Pancreas (tissue), 10 donors: ENCODE data around the gene TLCD2. TPM values are rescaled to one million over a fixed set of nuclear protein-coding genes. Genes with fewer than 3 reads are reported as not detected.
A peak's percentile ranks its signal among the peaks of the same experiment; 100 is the strongest.

ENCODE experiments used
- ATAC-seq, 4 donors: fragments of 200-7000 bp; cut with Tn5 transposase; one replicate each; pipeline versions ENCODE4 v1.8.0 to v1.9.1; 2020; ENCODE audit warnings: mild to moderate bottlenecking in 4 of 4, moderate library complexity in 4 of 4
- DNase-seq, 6 donors: peaks; one replicate each; pipeline ENCODE4 v3.0.0-alpha.2; 2020
- FAIRE-seq: peaks from 2 replicates; lab custom pipeline; 2012; peaks lifted over from hg19 to GRCh38; lab: Jason Lieb, UNC
- H3K27ac ChIP-seq, 4 donors: fragments of 200-600 bp; sonication (generic); 1 replicate in 3 of 4; 2 replicates in 1 of 4; pipeline versions ENCODE4 v1.5.0 to v1.8.0; 2020
- H3K27me3 ChIP-seq, 4 donors: fragments of 200-600 bp; one replicate each; pipeline ENCODE4 v1.8.0; 2021
- H3K36me3 ChIP-seq, 3 donors: fragments of 200-600 bp; sonication (generic) in 1 of 3; one replicate each; pipeline versions ENCODE4 v1.5.0 to v1.8.0; 2020 to 2021
- H3K4me1 ChIP-seq, 3 donors: fragments of 200-600 bp; one replicate each; pipeline ENCODE4 v1.8.0; 2021
- H3K4me3 ChIP-seq, 4 donors: fragments of 200-600 bp; sonication (generic) in 2 of 4; one replicate each; pipeline versions ENCODE4 v1.5.0 to v1.8.0; 2020 to 2021
- H3K9me3 ChIP-seq, 4 donors: fragments of 200-600 bp; one replicate each; pipeline ENCODE4 v1.8.0; 2021
- CTCF ChIP-seq, 4 donors: fragments of 200-600 bp; sonication (generic) in 3 of 4; IDR thresholded peaks; one replicate each; pipeline versions ENCODE4 v1.5.0 to v1.8.0; 2021; ENCODE audit warnings: antibody characterized with exemption in 4 of 4
- WGBS, 2 donors: extraction: QIAGEN DNeasy Blood & Tissue Kit; methylation state at CpG; one replicate each; pipeline ENCODE4 v1.1.7; 2013; 5-methylcytosine and 5-hydroxymethylcytosine counted together
- intact Hi-C, 3 donors: fragments of 100-400 bp; cut with DNase I; formaldehyde crosslinking; loops; one replicate each; pipeline versions ENCODE4 v1.11.1 to v1.14.2; 2022
- polyA plus RNA-seq, 2 donors: library from polyadenylated mRNA; stranded (reverse); fragments of 200-250 nt; gene quantifications; one replicate each; pipeline ENCODE4 v1.2.3, GENCODE V29; 2013
- total RNA-seq, 6 donors: library from RNA; stranded (reverse); fragmentation: NEBNext Ultra II Directional in 4 of 6; extraction: Animal tissue kit (Norgen Biotek cat#: 25700) in 4 of 6; gene quantifications; one replicate each; pipeline versions ENCODE4 v1.2.1 to v1.2.4, GENCODE V29; 2021 to 2023
- donor health status: healthy with polysubstance abuse.
- donor health status: DM: no; HTN: no; CAD: no; lungs with moderate emphysema.
- donor health status: DM: no; HTN: no; CAD: no.
- donor health status: control.
- donor health status: control.
- donor health status: Bipolar disorder and iron deficiency.
- donor health status: DM: yes; HTN: yes; CAD: no.
- donor health status: DM: no; HTN: no; CAD: no.
- donor health status: DM: no; HTN: no; CAD: no.
- donor health status: DM: yes; HTN: yes; CAD: no.

Gene TLCD2
- total and polyA plus RNA-seq, 8 donors, result 0.56 to 2.8 (median 1.4) TPM

- no peak for ATAC-seq
- H3K27ac ChIP-seq, result no peak overlapping the region
- 26 to 32% methylated on average over 11 of the region's 11 CpGs for WGBS, 2 donors
These were observed 10.7 kb upstream of the TLCD2 start for GRCh38 chr17:1720856-1721386.

GRCh38 chr17:1718362-1719165, 8.4 kb upstream of the TLCD2 start:
- H3K27me3 ChIP-seq, result no peaks in the 10 kb centered on the region
- WGBS, 2 donors, result 71 to 73% methylated on average over 19 of the region's 19 CpGs
- no peaks in the 10 kb centered on the region for H3K9me3 ChIP-seq
- no peaks in the 10 kb centered on the region for H3K36me3 ChIP-seq
- no peak for ATAC-seq
- peak in 2 of 6 donors; percentile 30 to 37 for DNase-seq
- intact Hi-C loops, result no loop called here
- TF ChIP-seq CTCF (IDR thresholded peaks at IDR 0.05), result no peak
- FAIRE-seq, result no peak
- peak overlapping the region in 1 of 4 donors; percentile 83 for H3K4me3 ChIP-seq
- H3K27ac ChIP-seq, result peak overlapping the region in 2 of 4 donors; percentile 98 to 99
- H3K4me1 ChIP-seq, result peaks cover 7 to 25% (median 16%) of the 10 kb centered on the region in 3 donors

More at GRCh38 chr17:1720856-1721386, 10.7 kb upstream of the TLCD2 start:
- FAIRE-seq, result no peak
- intact Hi-C loops, result loop anchor here in 2 of 3 donors (10.0 kb wide), 3 partner anchors 54 to 154 kb away; no protein-coding TSS in a partner anchor
- peak in 4 of 6 donors; percentile 47 to 82 (median 63) for DNase-seq
- peak; percentile 84 to 89 (median 86) for TF ChIP-seq CTCF (IDR thresholded peaks at IDR 0.05)
- no peak overlapping the region for H3K4me3 ChIP-seq
- no peaks in the 10 kb centered on the region for H3K27me3 ChIP-seq
- peaks cover 0 to 31% (median 6%) of the 10 kb centered on the region in 3 donors for H3K4me1 ChIP-seq
- H3K9me3 ChIP-seq, result no peaks in the 10 kb centered on the region
- H3K36me3 ChIP-seq, result no peaks in the 10 kb centered on the region

- H3K9me3 ChIP-seq, result no peaks in the 10 kb centered on the region
- peak overlapping the region; percentile 64 to 83 (median 74) for H3K4me3 ChIP-seq
- peaks cover 10 to 26% (median 17%) of the 10 kb centered on the region in 3 donors for H3K4me1 ChIP-seq
- no peaks in the 10 kb centered on the region for H3K27me3 ChIP-seq
- DNase-seq (peak; percentile 73 to 95 (median 90)), FAIRE-seq (peak; percentile 90), ATAC-seq (peak; percentile 63 to 81 (median 74))
- H3K27ac ChIP-seq, result peak overlapping the region; percentile 91 to 99 (median 98)
- no peaks in the 10 kb centered on the region for H3K36me3 ChIP-seq
- TF ChIP-seq CTCF (IDR thresholded peaks at IDR 0.05), result no peak
- intact Hi-C loops, result no loop called here
- 0 to 1% methylated on average over 13 of the region's 13 CpGs for WGBS, 2 donors
These were observed 6.9 kb upstream of the TLCD2 start for GRCh38 chr17:1716912-1717695.

GRCh38 chr17:1716076-1716911, 6.1 kb upstream of the TLCD2 start:
- ATAC-seq, result peak; percentile 74 to 83 (median 76)

More at GRCh38 chr17:1716076-1716911, 6.1 kb upstream of the TLCD2 start:
- peak overlapping the region; percentile 77 to 90 (median 83) for H3K4me3 ChIP-seq
- peaks cover 10 to 26% (median 17%) of the 10 kb centered on the region in 3 donors for H3K4me1 ChIP-seq
- DNase-seq (peak; percentile 99 to 100 (median 100)), FAIRE-seq (peak; percentile 97)
- intact Hi-C loops, result no loop called here
- no peaks in the 10 kb centered on the region for H3K9me3 ChIP-seq
- H3K36me3 ChIP-seq, result no peaks in the 10 kb centered on the region
- no peaks in the 10 kb centered on the region for H3K27me3 ChIP-seq
- TF ChIP-seq CTCF (IDR thresholded peaks at IDR 0.05), result no peak
- 0 to 1% methylated on average over 70 of the region's 70 CpGs for WGBS, 2 donors
- peak overlapping the region; percentile 96 to 99 (median 98) for H3K27ac ChIP-seq
